HG03432 (cell line): ENCODE results near the gene CDX1.

ENCODE experiments used
- ATAC-seq: cut with Tn5 transposase; IDR thresholded peaks from one replicate; pipeline ENCODE4 v1.9.1; 2021; ENCODE audit warnings: mild to moderate bottlenecking, moderate library complexity; ENCODE audit not compliant: unreplicated experiment

Gene CDX1

GRCh38 chr5:150203832-150204589 is 37.4 kb downstream of the CDX1 start:
- no peak for ATAC-seq

- no peak for ATAC-seq
Measured at GRCh38 chr5:150204590-150204960, 38.0 kb downstream of the CDX1 start.

GRCh38 chr5:150206098-150206778 is 39.7 kb downstream of the CDX1 start:
- no peak for ATAC-seq

- ATAC-seq: no peak
Measured at GRCh38 chr5:150206779-150207115, 40.2 kb downstream of the CDX1 start.

DNA sequence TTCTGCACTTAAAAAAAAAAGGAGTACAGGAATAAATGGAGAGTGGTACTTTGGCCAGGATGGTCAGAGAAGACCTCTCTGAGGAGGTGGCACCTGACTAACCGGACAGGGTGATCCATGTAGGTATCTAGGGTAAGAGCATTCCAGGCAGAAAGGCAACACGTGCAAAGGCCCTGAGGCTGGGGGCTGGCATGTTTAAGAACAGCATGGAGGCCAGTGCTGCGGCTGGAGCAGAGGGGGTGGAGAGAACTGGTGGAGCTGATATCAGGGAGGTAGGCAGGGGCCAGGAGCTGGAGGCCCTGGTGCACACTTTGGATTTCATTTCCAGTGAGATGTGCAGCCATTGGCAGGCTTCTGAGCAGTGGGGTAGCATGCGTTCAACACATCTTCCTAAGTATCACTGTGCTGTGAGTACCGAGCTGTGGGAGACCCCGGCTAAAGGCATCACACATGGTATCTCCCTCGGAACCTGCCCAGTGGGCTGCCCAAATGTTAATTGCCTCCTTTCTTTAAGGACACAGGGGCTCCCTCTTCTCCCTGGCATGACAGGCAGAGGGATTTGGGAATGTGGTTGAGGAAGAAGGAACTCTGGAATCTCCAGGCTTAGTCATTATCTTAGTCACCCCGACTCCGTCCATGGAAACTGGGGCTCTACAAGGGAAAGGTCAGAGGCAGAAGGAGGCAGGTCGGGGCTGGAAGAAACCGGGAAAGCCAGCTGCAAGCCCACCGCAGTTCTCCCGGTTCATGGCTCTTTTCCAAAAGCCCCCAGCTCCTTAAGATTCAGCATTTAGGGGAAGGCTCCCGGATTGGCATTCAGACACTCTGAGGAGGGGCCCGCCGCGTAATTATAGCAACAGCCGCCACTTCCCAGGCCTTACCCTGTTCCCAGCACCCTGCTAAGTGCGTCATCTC is 41.9 kb downstream of the CDX1 start:
- no peak for ATAC-seq

DNA sequence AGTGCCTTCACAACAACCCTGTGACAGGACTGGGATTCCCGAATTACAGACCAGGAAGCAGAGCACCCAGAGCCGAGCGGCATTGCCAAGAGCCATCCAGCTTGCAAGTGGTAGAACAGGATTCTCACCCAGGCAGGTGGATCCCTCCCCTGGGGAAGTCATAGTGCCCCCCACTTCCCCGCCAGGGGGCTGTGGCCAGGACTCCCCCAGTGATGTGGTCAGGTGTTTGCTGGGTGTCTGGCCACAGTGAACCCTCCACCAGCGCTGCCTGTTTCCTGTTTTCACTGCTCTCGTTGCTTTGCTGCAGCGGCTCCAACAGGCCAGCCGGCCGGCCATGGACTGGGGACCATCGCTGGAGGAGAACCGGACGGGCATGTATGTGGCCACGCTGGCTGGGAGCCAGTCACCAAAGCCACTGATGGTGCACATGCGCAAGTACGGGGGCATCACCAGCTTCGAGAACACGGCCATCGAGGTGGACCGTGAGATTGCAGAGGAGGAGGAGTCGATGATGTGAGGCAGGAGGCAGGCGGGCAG is 42.6 kb downstream of the CDX1 start:
- ATAC-seq: no peak

DNA sequence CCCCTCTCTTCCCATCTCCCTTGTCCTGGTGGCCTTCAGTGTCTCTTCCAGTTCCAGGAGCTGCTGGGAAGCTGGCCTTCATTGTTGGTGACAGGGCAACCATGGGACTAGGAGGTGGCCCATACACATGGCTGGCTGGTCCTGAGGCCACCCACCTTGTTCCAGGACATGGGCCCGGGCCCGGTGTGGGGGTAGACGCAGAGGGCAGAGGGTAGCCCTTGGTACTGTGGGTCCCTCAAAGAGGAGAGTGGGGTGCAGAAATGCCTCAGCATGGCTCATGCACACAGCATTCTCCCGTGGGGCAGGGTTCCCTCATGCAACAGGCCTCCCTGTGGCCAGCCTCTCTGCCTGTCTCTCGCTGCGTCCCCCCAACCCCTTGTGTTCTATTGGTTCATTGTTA is 44.1 kb downstream of the CDX1 start:
- no peak for ATAC-seq

DNA sequence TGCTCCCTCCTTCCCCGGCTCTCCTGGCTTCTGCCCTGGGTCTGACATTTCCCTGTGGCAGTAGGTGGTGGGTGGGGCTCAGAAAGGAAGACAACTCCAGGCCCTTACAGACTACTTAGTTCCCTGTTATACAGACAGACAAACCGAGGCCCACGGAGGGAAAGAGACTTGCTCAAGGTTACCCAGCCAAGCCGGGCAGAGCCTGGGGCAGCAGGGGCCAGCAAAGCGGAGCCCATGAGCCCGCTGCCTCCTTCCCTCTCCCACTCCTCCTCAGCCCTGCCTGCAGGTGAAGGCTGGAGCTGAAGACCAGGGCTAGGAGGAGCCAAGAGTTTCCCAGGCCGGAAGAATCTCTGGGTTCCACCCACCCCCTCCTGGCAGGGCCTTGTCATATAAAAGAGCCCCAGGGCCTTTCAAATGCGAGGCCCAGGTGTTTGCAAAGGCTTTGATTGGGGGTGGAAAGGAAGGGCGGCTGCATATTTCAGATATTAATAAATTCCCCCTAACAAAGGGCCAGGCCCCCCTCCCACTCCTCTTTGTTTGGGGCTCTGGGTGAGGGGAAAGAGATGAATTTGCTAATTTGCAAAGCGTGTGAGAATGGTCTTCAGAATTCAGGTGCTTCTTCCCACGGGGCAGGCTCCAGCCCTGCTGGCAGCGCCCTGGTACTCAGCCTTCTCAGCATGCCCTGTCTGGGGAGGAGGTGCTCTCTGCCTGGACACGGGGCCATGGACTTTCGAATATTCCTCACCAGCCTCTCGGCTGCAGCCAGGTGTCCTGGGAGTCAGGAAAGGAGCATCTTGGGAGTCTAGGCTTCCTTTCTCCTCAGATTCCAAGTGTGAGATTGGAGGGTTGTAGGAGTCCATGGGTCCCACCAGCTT is 44.8 kb downstream of the CDX1 start:
- ATAC-seq: no peak

DNA sequence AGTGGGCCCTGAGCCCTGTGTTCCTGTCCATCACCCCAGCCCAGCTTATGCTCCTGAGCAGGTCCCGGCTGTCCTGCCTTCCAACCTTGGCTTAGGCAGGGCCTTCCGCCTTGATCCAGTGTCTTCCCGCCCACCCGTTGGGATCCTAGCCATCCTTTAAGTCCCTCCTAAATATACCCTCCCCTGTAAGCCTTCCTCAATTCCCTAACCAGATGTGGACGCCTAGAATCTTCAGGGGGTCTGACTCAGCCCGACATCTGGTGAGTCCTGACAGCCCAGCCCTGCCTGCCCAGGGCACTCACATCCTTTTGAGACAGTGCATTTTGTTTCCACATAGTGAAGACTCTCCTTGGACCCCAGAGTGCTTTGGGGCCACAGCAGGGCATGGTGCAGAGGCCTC is 47.0 kb downstream of the CDX1 start:
- ATAC-seq: no peak

DNA sequence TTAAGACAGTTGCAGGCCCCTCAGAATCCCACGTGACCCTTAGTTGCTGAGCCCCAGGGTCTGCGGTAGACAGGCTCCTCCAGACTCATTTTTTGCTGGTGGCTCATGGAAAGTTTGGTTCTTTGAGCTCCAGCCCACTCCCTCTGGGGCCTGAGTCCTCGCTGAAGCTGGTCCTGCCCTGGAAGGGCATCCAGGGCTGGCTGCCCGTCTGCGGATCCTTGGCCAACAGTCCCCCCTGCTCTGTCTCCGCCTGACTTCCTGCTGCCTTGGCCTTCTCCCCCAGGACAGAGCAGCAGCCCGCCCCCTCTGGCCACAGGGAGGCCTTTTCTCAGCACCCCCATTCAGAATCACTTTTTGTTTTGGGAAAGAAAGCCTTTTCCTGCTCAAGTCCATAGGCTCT is 47.7 kb downstream of the CDX1 start:
- ATAC-seq: no peak

DNA sequence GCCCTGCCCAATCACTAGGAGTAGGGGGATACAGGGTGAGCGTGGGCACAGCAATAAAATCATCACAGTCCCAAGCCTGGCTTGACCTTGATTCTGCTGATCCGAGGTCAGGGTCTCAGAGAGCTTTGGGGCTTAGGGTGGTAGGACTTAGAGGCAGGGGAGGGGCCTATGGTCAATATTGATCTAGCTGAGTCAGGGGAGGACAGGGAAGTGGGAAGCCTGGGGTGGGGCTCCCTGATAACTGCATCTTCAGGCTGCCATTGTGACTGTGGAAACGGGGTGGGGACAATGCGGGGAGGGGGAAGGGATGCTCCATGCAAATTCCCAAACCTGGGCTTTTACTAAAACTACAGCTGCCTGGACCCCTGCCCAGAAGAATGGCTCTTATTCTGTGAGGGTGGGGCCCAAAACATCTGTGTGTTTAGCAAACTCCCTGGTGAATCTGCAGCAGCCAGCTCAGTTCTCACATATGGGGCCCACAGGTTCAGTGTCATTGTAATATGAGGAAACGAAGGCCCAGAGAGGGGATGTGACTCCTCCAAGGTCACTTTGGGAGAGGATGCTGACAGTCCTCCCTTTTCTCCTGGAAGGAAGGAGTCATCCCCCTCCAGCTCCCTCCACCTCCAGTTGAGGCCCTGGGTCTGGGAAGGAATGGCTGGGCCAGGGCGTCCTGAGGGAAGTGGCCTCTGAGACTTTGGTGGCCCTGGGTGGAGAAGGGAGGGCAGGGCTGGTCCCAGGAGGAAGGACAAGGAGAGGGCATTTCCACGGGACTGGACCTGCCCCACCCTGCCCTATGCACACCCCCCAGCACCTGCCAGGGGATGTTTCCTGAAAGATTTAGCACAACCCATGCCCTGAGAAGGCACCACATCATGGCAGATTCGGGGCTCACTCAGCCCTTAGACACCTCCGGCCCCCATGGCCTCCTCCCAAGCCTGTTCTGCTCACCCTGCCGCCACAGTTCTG is 49.7 kb downstream of the CDX1 start:
- no peak for ATAC-seq

- no peak for ATAC-seq
Measured at GRCh38 chr5:150217038-150217437, 50.5 kb downstream of the CDX1 start.

DNA sequence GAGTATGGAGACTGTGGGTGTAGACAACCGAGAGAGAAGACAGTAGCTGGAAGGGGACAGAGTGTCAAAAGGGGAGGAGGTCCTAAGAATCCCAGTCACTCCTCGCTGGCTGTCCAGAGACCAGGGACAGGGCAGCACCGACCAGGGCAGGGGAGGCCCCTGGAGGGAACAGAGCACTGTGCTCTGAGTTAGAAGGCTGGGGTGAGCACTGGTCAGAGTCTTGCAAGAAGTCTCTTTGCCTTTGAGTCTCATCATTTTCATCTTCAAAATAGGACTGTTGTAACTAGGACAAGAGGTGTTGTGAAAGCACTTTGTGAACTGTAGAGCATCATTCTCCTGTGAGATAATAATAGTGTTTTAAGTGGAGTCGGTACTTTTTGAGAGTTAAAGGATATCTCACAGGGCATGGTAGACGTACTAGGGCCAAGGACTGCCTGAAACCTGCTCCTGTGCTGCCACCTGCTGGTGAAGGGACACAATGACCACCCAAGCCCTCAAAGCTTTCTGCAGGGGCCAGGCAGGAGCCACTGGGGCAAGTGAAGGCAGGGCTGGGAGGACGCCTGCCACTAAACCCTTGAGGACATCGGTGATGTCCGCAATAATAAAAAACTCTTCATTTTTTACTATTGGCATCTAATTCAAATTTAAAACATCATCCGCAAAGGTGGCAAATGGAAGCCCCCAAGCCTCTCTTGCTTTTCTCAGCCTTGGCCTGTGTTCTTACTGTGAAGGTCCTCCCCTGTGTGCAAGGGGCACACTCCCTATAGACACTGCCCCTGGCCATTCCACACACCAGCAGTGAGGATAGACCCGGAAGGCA is 51.5 kb downstream of the CDX1 start:
- ATAC-seq: peak; percentile 88

GRCh38 chr5:150218693-150219035 is 52.1 kb downstream of the CDX1 start:
- no peak for ATAC-seq

- ATAC-seq: no peak
Measured at GRCh38 chr5:150219142-150219541, 52.6 kb downstream of the CDX1 start.

- ATAC-seq: no peak
Measured at GRCh38 chr5:150219861-150220260, 53.3 kb downstream of the CDX1 start.

DNA sequence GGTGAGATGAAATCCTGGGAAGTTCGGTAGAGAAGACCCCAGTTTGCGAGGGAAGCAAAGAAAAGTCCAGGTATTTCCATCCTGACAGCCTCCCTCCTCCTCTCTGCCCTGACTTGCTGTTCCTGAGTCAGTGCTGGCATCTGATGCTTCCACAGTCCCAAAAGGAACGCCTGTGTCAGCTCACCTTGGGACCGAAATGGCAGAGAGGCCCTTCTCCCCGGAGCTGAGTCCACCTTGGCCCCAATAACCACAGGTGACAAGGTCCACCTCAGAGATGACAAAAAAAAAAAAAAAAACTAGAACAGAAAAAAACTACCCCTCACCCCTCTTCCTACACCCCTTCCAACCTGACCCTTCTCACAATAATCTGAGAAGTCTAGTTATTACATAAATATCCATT is 54.9 kb downstream of the CDX1 start:
- no peak for ATAC-seq

DNA sequence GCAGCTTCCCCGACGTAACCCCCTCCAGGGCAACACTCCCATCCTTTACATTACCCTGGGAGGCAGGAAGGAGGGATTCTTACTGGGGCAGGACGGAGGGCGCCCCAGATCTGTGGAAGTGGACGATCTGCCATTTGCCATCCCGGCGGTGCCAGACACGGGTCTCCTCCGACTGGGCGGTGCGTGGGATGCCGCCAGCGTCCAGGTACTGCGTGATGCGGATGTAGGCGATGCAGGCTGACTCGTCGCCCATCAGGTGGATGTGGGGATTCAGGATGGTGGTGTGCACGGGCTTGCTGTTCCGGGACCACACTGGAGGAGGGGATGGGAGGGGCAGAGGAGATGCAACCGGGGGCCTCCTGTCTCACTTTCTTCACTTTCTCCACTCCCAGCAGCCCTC is 56.3 kb downstream of the CDX1 start:
- no peak for ATAC-seq

- no peak for ATAC-seq
Measured at GRCh38 chr5:150223474-150223873, 56.9 kb downstream of the CDX1 start.
